ENCODE measurements around the gene GPA33.

DNA sequence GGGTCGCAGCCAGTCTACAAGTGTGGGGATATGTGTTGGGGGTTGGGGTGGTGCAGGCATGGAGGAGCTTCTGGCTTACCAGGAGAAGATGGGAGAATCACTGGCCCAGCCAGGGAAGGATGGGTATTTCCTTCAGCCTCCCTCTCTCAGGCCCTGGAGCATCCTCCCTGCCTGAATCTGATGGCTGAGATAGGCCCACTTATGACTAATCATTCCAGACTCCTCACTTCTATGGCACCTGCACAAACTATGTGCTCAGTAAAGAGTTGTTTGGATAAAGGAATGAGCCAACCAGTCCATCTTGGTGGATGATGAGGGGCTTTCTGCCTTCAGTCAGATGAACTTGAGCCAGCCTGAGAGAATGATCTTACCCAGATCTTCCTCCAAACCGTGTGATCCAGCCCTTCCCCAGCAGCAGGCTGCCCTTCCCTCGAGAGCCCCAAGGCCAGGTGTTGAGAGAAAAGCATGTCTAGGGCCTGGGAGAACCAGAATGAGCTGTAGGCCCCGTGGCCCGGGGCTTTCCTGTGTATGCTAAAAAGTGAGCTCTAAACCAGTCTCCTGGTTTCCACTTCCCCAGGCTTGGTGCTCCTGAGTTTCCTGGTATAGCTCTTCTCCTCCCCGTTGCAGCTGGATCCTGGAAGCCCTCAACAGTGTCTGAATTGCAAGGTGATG, 1.3 kb downstream of the GPA33 start:
- no peak for TF ChIP-seq POLR2A (IDR thresholded peaks at IDR 0.05)
- TF ChIP-seq, protein P1, sequence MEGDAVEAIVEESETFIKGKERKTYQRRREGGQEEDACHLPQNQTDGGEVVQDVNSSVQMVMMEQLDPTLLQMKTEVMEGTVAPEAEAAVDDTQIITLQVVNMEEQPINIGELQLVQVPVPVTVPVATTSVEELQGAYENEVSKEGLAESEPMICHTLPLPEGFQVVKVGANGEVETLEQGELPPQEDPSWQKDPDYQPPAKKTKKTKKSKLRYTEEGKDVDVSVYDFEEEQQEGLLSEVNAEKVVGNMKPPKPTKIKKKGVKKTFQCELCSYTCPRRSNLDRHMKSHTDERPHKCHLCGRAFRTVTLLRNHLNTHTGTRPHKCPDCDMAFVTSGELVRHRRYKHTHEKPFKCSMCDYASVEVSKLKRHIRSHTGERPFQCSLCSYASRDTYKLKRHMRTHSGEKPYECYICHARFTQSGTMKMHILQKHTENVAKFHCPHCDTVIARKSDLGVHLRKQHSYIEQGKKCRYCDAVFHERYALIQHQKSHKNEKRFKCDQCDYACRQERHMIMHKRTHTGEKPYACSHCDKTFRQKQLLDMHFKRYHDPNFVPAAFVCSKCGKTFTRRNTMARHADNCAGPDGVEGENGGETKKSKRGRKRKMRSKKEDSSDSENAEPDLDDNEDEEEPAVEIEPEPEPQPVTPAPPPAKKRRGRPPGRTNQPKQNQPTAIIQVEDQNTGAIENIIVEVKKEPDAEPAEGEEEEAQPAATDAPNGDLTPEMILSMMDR (IDR thresholded peaks at IDR 0.05) = no peak
